ENCODE results near the gene ZDHHC16. TPM values are rescaled to one million over a fixed set of nuclear protein-coding genes. Genes with fewer than 3 reads are reported as not detected.

ZDHHC16 gene
- total RNA-seq, 1 experiment from 2014 or later, result 43.5 TPM

DNA sequence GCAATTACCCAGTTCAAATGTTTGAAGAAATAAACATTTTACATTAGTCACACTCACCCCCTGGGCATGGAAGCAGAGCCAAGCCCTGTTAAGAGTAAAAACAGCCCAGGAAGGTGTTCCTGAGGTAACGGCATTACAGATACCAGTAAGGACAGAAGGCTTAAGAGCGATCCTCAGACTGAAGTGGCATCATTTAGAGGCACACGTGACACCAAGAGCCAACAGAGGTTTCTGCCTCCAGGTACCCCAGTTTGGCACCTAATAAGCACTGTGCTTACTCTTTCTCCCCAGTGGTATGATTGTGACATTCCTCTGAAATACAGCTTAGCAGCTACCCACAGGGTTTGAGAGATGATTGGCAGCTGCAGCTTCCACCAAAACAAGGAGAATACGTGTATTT lies 35.1 kb downstream of the ZDHHC16 start:
- Histone ChIP-seq H3K4me3 (ENCODE audit: low read depth, low read length) (no peak overlapping the region), H3K27me3 (replicated peaks; ENCODE audit: control insufficient read depth, insufficient read depth, low read length) (no peaks in the 10 kb centered on the region), H3K9me3 (no peaks in the 10 kb centered on the region), H3K4me1 (no peaks in the 10 kb centered on the region), H3K36me3 (ENCODE audit: control insufficient read depth, insufficient read depth, low read length) (peaks cover 6% of the 10 kb centered on the region)
- no peaks in the 10 kb centered on the region for H3K27me3 Mint-ChIP-seq (ENCODE audit: insufficient read depth, unreplicated experiment)
- peaks cover 65% of the 10 kb centered on the region for H3K36me3 Mint-ChIP-seq (ENCODE audit: insufficient read depth, unreplicated experiment)
- POLR2A ChIA-PET, result no interaction called here
- DNase-seq, result no peak
- no peaks in the 10 kb centered on the region for H3K4me1 Mint-ChIP-seq (ENCODE audit: low read depth, unreplicated experiment)
- intact Hi-C loops (cut with micrococcal nuclease; ENCODE audit: unreplicated experiment), result no loop called here
- H3K4me3 Mint-ChIP-seq (ENCODE audit: unreplicated experiment), result no peak overlapping the region
- no peaks in the 10 kb centered on the region for H3K9me3 Mint-ChIP-seq (ENCODE audit: unreplicated experiment)
- TF ChIP-seq, protein P1, sequence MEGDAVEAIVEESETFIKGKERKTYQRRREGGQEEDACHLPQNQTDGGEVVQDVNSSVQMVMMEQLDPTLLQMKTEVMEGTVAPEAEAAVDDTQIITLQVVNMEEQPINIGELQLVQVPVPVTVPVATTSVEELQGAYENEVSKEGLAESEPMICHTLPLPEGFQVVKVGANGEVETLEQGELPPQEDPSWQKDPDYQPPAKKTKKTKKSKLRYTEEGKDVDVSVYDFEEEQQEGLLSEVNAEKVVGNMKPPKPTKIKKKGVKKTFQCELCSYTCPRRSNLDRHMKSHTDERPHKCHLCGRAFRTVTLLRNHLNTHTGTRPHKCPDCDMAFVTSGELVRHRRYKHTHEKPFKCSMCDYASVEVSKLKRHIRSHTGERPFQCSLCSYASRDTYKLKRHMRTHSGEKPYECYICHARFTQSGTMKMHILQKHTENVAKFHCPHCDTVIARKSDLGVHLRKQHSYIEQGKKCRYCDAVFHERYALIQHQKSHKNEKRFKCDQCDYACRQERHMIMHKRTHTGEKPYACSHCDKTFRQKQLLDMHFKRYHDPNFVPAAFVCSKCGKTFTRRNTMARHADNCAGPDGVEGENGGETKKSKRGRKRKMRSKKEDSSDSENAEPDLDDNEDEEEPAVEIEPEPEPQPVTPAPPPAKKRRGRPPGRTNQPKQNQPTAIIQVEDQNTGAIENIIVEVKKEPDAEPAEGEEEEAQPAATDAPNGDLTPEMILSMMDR (IDR thresholded peaks at IDR 0.05; ENCODE audit: insufficient read depth in 1 of 2, low read depth in 1 of 2, low read length in 1 of 2, severe bottlenecking in 1 of 2, unreplicated experiment in 1 of 2), result no peak
- no peak overlapping the region for H3K27ac Mint-ChIP-seq (ENCODE audit: unreplicated experiment)
- no TSS peak for BruUV-seq (replicated peaks)
- CTCF ChIA-PET, result interaction anchor here (0.6 to 0.7 kb wide), 2 partner anchors 91 to 252 kb away, joined by 3 to 6 read pairs; no protein-coding TSS in a partner anchor

DNA sequence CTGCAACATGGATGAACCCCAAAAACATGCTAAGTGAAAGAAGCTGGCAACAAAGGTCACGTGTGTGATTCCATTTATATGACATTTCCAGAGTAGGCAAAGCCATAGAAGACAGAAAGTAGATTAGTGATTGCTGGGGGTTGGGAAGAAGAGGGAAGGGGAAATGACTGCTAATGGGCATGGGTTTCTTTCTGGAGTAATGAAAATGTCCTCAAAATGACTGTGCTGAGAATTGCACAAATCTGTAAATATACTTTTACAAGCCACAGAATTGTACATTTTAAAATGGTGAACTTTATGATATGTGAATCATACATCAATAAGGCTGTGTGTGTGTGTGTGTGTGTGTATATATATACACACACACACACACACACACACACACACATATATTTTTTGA lies 36.4 kb downstream of the ZDHHC16 start:
- H3K4me3 Mint-ChIP-seq (ENCODE audit: unreplicated experiment), result no peak overlapping the region
- POLR2A ChIA-PET, result no interaction called here

DNA sequence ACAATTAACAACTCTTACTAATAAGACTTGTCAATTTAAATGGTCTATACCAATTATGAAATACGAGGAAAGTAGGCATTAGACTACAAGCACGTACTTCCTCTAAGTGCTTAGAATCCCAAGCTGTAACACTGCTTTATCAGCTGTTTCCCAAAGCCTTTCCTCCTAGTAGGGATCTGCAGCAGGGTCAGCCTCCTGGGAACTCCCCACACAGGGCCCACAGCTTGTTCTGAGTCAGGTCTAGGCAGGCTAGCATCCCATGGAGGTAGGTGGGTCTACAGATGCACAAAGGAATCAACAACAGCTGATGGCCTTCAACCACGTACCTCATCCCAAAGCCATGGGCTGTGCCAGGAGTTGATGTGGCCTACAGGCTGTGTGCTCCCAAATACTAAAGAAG lies 37.5 kb downstream of the ZDHHC16 start:
- H3K36me3 Mint-ChIP-seq (ENCODE audit: insufficient read depth, unreplicated experiment), result peaks cover 48% of the 10 kb centered on the region
- Histone ChIP-seq H3K9me3 (no peaks in the 10 kb centered on the region), H3K4me3 (ENCODE audit: low read depth, low read length) (no peak overlapping the region), H3K36me3 (ENCODE audit: control insufficient read depth, insufficient read depth, low read length) (no peaks in the 10 kb centered on the region; the same call in none of the 2 replicates), H3K27me3 (replicated peaks; ENCODE audit: control insufficient read depth, insufficient read depth, low read length) (no peaks in the 10 kb centered on the region), H3K4me1 (no peaks in the 10 kb centered on the region)
- H3K4me3 Mint-ChIP-seq (ENCODE audit: unreplicated experiment), result no peak overlapping the region
- ChIA-PET POLR2A (no interaction called here), CTCF (no interaction called here)
- no peaks in the 10 kb centered on the region for H3K4me1 Mint-ChIP-seq (ENCODE audit: low read depth, unreplicated experiment)
- no peak for DNase-seq
- no peaks in the 10 kb centered on the region for H3K9me3 Mint-ChIP-seq (ENCODE audit: unreplicated experiment)
- TF ChIP-seq, protein P1 (IDR thresholded peaks at IDR 0.05; ENCODE audit: insufficient read depth in 1 of 2, low read depth in 1 of 2, low read length in 1 of 2, severe bottlenecking in 1 of 2, unreplicated experiment in 1 of 2), result no peak
- no TSS peak for BruUV-seq (replicated peaks)
- H3K27me3 Mint-ChIP-seq (ENCODE audit: insufficient read depth, unreplicated experiment), result no peaks in the 10 kb centered on the region
- H3K27ac Mint-ChIP-seq (ENCODE audit: unreplicated experiment), result no peak overlapping the region
- intact Hi-C loops (cut with micrococcal nuclease; ENCODE audit: unreplicated experiment), result no loop called here

More for the DNA sequence above, 36.4 kb downstream of the ZDHHC16 start:
- no peaks in the 10 kb centered on the region for H3K27me3 Mint-ChIP-seq (ENCODE audit: insufficient read depth, unreplicated experiment)
- H3K36me3 Mint-ChIP-seq (ENCODE audit: insufficient read depth, unreplicated experiment), result peaks cover 54% of the 10 kb centered on the region
- no peak overlapping the region for H3K4me3 ChIP-seq (ENCODE audit: low read depth, low read length)
- no peaks in the 10 kb centered on the region for H3K4me1 Mint-ChIP-seq (ENCODE audit: low read depth, unreplicated experiment)
- no peaks in the 10 kb centered on the region for H3K27me3 ChIP-seq (replicated peaks; ENCODE audit: control insufficient read depth, insufficient read depth, low read length)
- TF ChIP-seq, protein P1 (IDR thresholded peaks at IDR 0.05; ENCODE audit: insufficient read depth in 1 of 2, low read depth in 1 of 2, low read length in 1 of 2, severe bottlenecking in 1 of 2, unreplicated experiment in 1 of 2), result no peak
- BruUV-seq (replicated peaks), result no TSS peak
- H3K27ac Mint-ChIP-seq (ENCODE audit: unreplicated experiment), result no peak overlapping the region
- H3K4me1 ChIP-seq, result no peaks in the 10 kb centered on the region
- intact Hi-C loops (cut with micrococcal nuclease; ENCODE audit: unreplicated experiment), result no loop called here
- H3K9me3 ChIP-seq, result no peaks in the 10 kb centered on the region
- no peaks in the 10 kb centered on the region for H3K9me3 Mint-ChIP-seq (ENCODE audit: unreplicated experiment)
- no peak for DNase-seq
- peaks cover 1% of the 10 kb centered on the region for H3K36me3 ChIP-seq (ENCODE audit: control insufficient read depth, insufficient read depth, low read length)
- CTCF ChIA-PET, result no interaction called here

All from Caco-2 (cell line).